DMS153 (cell line): ENCODE data around the gene EVC2.
"Not testable (repeated sequence)": the region's sequence is repeated elsewhere in the genome, so short reads cannot be mapped to it uniquely, and the experiment has no call there.

ENCODE experiments used
- DNase-seq: peaks from one replicate; lab custom pipeline; 2025; lab: John Stamatoyannopoulos, UW

EVC2 gene

GRCh38 chr4:5742388-5742787 is 34.0 kb upstream of the EVC2 start:
- no peak for DNase-seq

GRCh38 chr4:5738061-5738460 is 29.7 kb upstream of the EVC2 start:
- DNase-seq, result no peak

GRCh38 chr4:5735463-5735862 is 27.1 kb upstream of the EVC2 start:
- no peak for DNase-seq

- DNase-seq, result no peak
Observed at GRCh38 chr4:5734853-5735252, 26.5 kb upstream of the EVC2 start.

GRCh38 chr4:5732158-5732557 is 23.8 kb upstream of the EVC2 start:
- DNase-seq, result no peak

GRCh38 chr4:5730993-5731990 is 22.9 kb upstream of the EVC2 start:
- DNase-seq, result no peak

GRCh38 chr4:5730436-5730835 is 22.1 kb upstream of the EVC2 start:
- no peak for DNase-seq

GRCh38 chr4:5728412-5728811 is 20.1 kb upstream of the EVC2 start:
- DNase-seq, result not testable (repeated sequence)

- DNase-seq, result no peak
Observed at GRCh38 chr4:5724377-5724776, 16.0 kb upstream of the EVC2 start.

GRCh38 chr4:5722328-5722727 is 14.0 kb upstream of the EVC2 start:
- DNase-seq, result no peak

GRCh38 chr4:5721923-5722322 is 13.6 kb upstream of the EVC2 start:
- DNase-seq, result no peak

- DNase-seq, result no peak
Observed at GRCh38 chr4:5720980-5721379, 12.6 kb upstream of the EVC2 start.

GRCh38 chr4:5720157-5720850 is 11.9 kb upstream of the EVC2 start:
- DNase-seq, result no peak

GRCh38 chr4:5719350-5720055 is 11.1 kb upstream of the EVC2 start:
- DNase-seq, result no peak

- DNase-seq, result no peak
Observed at GRCh38 chr4:5718411-5718810, 10.1 kb upstream of the EVC2 start.

- no peak for DNase-seq
Observed at GRCh38 chr4:5717449-5718158, 9.2 kb upstream of the EVC2 start.

- no peak for DNase-seq
Observed at GRCh38 chr4:5716391-5716790, 8.0 kb upstream of the EVC2 start.

- no peak for DNase-seq
Observed at GRCh38 chr4:5715357-5715756, 7.0 kb upstream of the EVC2 start.

- no peak for DNase-seq
Observed at GRCh38 chr4:5713861-5714260, 5.5 kb upstream of the EVC2 start.

- DNase-seq, result no peak
Observed at GRCh38 chr4:5712931-5713330, 4.6 kb upstream of the EVC2 start.

- no peak for DNase-seq
Observed at GRCh38 chr4:5712517-5712916, 4.2 kb upstream of the EVC2 start.
